IPS-18c (cell line): ENCODE measurements around the gene CAPN12.

Source experiments
- H3K4me3 ChIP-seq: 2 replicates; pipeline ENCODE4 v1.7.0; 2013; ENCODE audit warnings: low read depth, mild to moderate bottlenecking, low read length, moderate library complexity; ENCODE audit not compliant: insufficient read depth
- H3K9me3 ChIP-seq: one replicate; pipeline ENCODE4 v1.6.1; 2013; ENCODE audit warnings: mild to moderate bottlenecking, low read length, moderate library complexity; ENCODE audit not compliant: control insufficient read depth, insufficient read depth

The CAPN12 gene

GRCh38 chr19:38682195-38682867 is 61.9 kb downstream of the CAPN12 start:
- Histone ChIP-seq H3K9me3 (peaks cover 2% of the 10 kb centered on the region), H3K4me3 (no peak overlapping the region)
